Muscle layer of colon (tissue), 2 donors: Measurements from ENCODE around the gene KLHDC1.
"Not testable (repeated sequence)": the region's sequence is repeated elsewhere in the genome, so short reads cannot be mapped to it uniquely, and the experiment has no call there.

Experiments
- H3K27ac ChIP-seq: one replicate; pipeline ENCODE4 v1.7.0; 2013; ENCODE audit warnings: low read depth, mild to moderate bottlenecking, low read length, moderate library complexity
- H3K27me3 ChIP-seq, 2 donors: one replicate each; pipeline ENCODE4 v1.7.0; 2013; ENCODE audit warnings: low read length in 2 of 2, mild to moderate bottlenecking in 2 of 2; ENCODE audit not compliant: insufficient read depth in 2 of 2, control insufficient read depth in 1 of 2
- H3K36me3 ChIP-seq: one replicate; pipeline ENCODE4 v1.7.0; 2013; ENCODE audit warnings: mild to moderate bottlenecking, low read length; ENCODE audit not compliant: insufficient read depth
- H3K4me1 ChIP-seq: one replicate; pipeline ENCODE4 v1.7.0; 2013; ENCODE audit warnings: mild to moderate bottlenecking, low read length; ENCODE audit not compliant: insufficient read depth
- H3K4me3 ChIP-seq, 2 donors: one replicate each; pipeline ENCODE4 v1.7.0; 2013; ENCODE audit warnings: low read length in 2 of 2, low read depth in 1 of 2, mild to moderate bottlenecking in 1 of 2, moderate library complexity in 1 of 2
- H3K9ac ChIP-seq: one replicate; pipeline ENCODE4 v1.7.0; 2013; ENCODE audit warnings: low read length
- H3K9me3 ChIP-seq: one replicate; pipeline ENCODE4 v1.7.0; 2013; ENCODE audit warnings: mild to moderate bottlenecking, low read length
- donor health status: abdominal sarcoma.
- donor health status: Adenocarcinoma of cecum.

The KLHDC1 gene

GRCh38 chr14:49687942-49688700 is 4.8 kb upstream of the KLHDC1 start, which contains the start of gene POLE2:
Gene POLE2 (minus strand): TSS chr14:49688214. CDS start chr14:49688203, 11 bp downstream.
- Histone ChIP-seq H3K27me3 (no peaks in the 10 kb centered on the region), H3K4me3 (peak within 1 kb of the TSS; percentile 44 to 75), H3K4me1 (peaks cover 6% of the 10 kb centered on the region), H3K9ac (peak within 1 kb of the TSS; percentile 63), H3K9me3 (no peaks in the 10 kb centered on the region), H3K27ac (peak within 1 kb of the TSS; percentile 83), H3K36me3 (no peaks in the 10 kb centered on the region)

- Histone ChIP-seq H3K36me3 (no peaks in the 10 kb centered on the region), H3K4me3 (peak overlapping the region in 1 of 2 donors; percentile 75), H3K9ac (peak overlapping the region; percentile 63), H3K27ac (peak overlapping the region; percentile 83), H3K9me3 (no peaks in the 10 kb centered on the region), H3K4me1 (peaks cover 6% of the 10 kb centered on the region), H3K27me3 (no peaks in the 10 kb centered on the region)
Measured at GRCh38 chr14:49688701-49689030, 4.3 kb upstream of the KLHDC1 start.

GRCh38 chr14:49691031-49691430 is 1.9 kb upstream of the KLHDC1 start:
- no peaks in the 10 kb centered on the region for H3K27me3 ChIP-seq
- no peaks in the 10 kb centered on the region for H3K36me3 ChIP-seq
- H3K9me3 ChIP-seq: no peaks in the 10 kb centered on the region
- no peak overlapping the region for H3K9ac ChIP-seq
- no peak overlapping the region for H3K27ac ChIP-seq
- peaks cover 20% of the 10 kb centered on the region for H3K4me1 ChIP-seq
- no peak overlapping the region for H3K4me3 ChIP-seq

- H3K27ac ChIP-seq: peak overlapping the region; percentile 86
Measured at GRCh38 chr14:49692193-49692757, 645 bp upstream of the KLHDC1 start.

GRCh38 chr14:49693735-49694124 is 810 bp downstream of the KLHDC1 start:
- Histone ChIP-seq H3K4me3 (peak overlapping the region; percentile 56 to 68), H3K4me1 (peaks cover 15% of the 10 kb centered on the region)
- not testable (repeated sequence) for H3K9me3 ChIP-seq, H3K27ac ChIP-seq, H3K9ac ChIP-seq, H3K27me3 ChIP-seq, H3K36me3 ChIP-seq

More at GRCh38 chr14:49692193-49692757, 645 bp upstream of the KLHDC1 start:
- H3K4me3 ChIP-seq: peak overlapping the region; percentile 56 to 68
- no peaks in the 10 kb centered on the region for H3K9me3 ChIP-seq
- peak overlapping the region; percentile 59 for H3K9ac ChIP-seq
- H3K4me1 ChIP-seq: peaks cover 20% of the 10 kb centered on the region
- H3K36me3 ChIP-seq: no peaks in the 10 kb centered on the region
- H3K27me3 ChIP-seq: no peaks in the 10 kb centered on the region

GRCh38 chr14:49702725-49703124 is 9.8 kb downstream of the KLHDC1 start:
- H3K9ac ChIP-seq: no peak overlapping the region
- H3K4me3 ChIP-seq: no peak overlapping the region
- H3K27ac ChIP-seq: no peak overlapping the region
- no peaks in the 10 kb centered on the region for H3K9me3 ChIP-seq
- H3K27me3 ChIP-seq: no peaks in the 10 kb centered on the region
- no peaks in the 10 kb centered on the region for H3K4me1 ChIP-seq
- H3K36me3 ChIP-seq: peaks cover 7% of the 10 kb centered on the region

GRCh38 chr14:49703965-49704364 is 11.0 kb downstream of the KLHDC1 start:
- Histone ChIP-seq H3K9me3 (no peaks in the 10 kb centered on the region), H3K4me1 (no peaks in the 10 kb centered on the region), H3K36me3 (peaks cover 7% of the 10 kb centered on the region), H3K27me3 (no peaks in the 10 kb centered on the region), H3K27ac (no peak overlapping the region), H3K9ac (no peak overlapping the region), H3K4me3 (no peak overlapping the region)

GRCh38 chr14:49704471-49704870 is 11.6 kb downstream of the KLHDC1 start:
- not testable (repeated sequence) for H3K4me3 ChIP-seq, H3K9me3 ChIP-seq, H3K9ac ChIP-seq, H3K27me3 ChIP-seq, H3K36me3 ChIP-seq, H3K4me1 ChIP-seq, H3K27ac ChIP-seq

- H3K4me3 ChIP-seq, H3K9me3 ChIP-seq, H3K36me3 ChIP-seq, H3K27me3 ChIP-seq, H3K4me1 ChIP-seq, H3K9ac ChIP-seq, H3K27ac ChIP-seq: not testable (repeated sequence)
Measured at GRCh38 chr14:49710993-49711392, 18.1 kb downstream of the KLHDC1 start.

GRCh38 chr14:49720744-49721143 is 27.8 kb downstream of the KLHDC1 start:
- Histone ChIP-seq H3K36me3 (peaks cover 13% of the 10 kb centered on the region), H3K27me3 (no peaks in the 10 kb centered on the region), H3K9ac (no peak overlapping the region), H3K27ac (no peak overlapping the region), H3K4me3 (no peak overlapping the region), H3K4me1 (no peaks in the 10 kb centered on the region), H3K9me3 (no peaks in the 10 kb centered on the region)

GRCh38 chr14:49721733-49722435 is 29.0 kb downstream of the KLHDC1 start:
- H3K36me3 ChIP-seq: peaks cover 24% of the 10 kb centered on the region
- not testable (repeated sequence) for H3K4me1 ChIP-seq, H3K9ac ChIP-seq, H3K4me3 ChIP-seq, H3K27me3 ChIP-seq, H3K9me3 ChIP-seq, H3K27ac ChIP-seq
